BE2C (cell line): Measurements from ENCODE around the gene HOXD8.

Experiments used
- DNase-seq: peaks from one replicate; pipeline ENCODE4 v3.0.0-alpha.2; 2020
- H3K27me3 ChIP-seq: fragments of 250-450 bp; sonication (Bioruptor Pico); 2 replicates; pipeline ENCODE4 v1.5.1; 2020; ENCODE audit warnings: mild to moderate bottlenecking
- H3K36me3 ChIP-seq: fragments of 250-450 bp; sonication (Bioruptor Pico); 2 replicates; pipeline ENCODE4 v1.5.1; 2020; ENCODE audit warnings: mild to moderate bottlenecking
- H3K4me1 ChIP-seq: fragments of 250-450 bp; sonication (Bioruptor Pico); 2 replicates; pipeline ENCODE4 v1.5.1; 2020
- H3K4me3 ChIP-seq: 2 replicates; pipeline ENCODE4 v1.5.1; 2011; ENCODE audit warnings: low read depth, low read length
- H3K9me3 ChIP-seq: fragments of 250-450 bp; sonication (Bioruptor Pico); 2 replicates; pipeline ENCODE4 v1.5.1; 2020
- TF ChIP-seq, protein P1 (sequence below): IDR thresholded peaks from 2 replicates; pipeline ENCODE4 v1.5.1; 2012; ENCODE audit warnings: mild to moderate bottlenecking, low read depth, low read length

The HOXD8 gene

DNA sequence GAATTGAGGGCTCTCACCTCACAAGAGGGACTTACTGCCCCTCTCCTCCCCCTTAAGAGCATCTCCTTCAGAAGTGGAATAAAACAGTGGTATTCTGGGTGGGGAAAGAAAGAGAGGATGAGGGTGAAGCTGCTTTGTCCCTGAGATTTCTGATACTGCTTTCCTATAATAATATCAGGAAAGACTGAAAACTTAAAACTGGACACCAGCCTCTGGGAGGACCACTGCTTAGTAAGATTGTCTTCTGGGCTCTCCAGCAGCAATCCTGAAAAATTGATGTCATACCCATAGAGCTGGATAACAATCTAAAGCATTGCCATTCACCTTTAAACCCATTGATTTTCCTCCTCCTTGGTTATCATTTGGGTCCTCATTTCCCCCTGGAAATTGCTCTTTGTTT, 17.1 kb downstream of the HOXD8 start:
- no peak overlapping the region for H3K4me3 ChIP-seq
- no peak for DNase-seq
- no peaks in the 10 kb centered on the region for H3K4me1 ChIP-seq
- TF ChIP-seq, protein P1, sequence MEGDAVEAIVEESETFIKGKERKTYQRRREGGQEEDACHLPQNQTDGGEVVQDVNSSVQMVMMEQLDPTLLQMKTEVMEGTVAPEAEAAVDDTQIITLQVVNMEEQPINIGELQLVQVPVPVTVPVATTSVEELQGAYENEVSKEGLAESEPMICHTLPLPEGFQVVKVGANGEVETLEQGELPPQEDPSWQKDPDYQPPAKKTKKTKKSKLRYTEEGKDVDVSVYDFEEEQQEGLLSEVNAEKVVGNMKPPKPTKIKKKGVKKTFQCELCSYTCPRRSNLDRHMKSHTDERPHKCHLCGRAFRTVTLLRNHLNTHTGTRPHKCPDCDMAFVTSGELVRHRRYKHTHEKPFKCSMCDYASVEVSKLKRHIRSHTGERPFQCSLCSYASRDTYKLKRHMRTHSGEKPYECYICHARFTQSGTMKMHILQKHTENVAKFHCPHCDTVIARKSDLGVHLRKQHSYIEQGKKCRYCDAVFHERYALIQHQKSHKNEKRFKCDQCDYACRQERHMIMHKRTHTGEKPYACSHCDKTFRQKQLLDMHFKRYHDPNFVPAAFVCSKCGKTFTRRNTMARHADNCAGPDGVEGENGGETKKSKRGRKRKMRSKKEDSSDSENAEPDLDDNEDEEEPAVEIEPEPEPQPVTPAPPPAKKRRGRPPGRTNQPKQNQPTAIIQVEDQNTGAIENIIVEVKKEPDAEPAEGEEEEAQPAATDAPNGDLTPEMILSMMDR = no peak
- no peaks in the 10 kb centered on the region for H3K9me3 ChIP-seq
- H3K36me3 ChIP-seq = no peaks in the 10 kb centered on the region
- H3K27me3 ChIP-seq = no peaks in the 10 kb centered on the region

DNA sequence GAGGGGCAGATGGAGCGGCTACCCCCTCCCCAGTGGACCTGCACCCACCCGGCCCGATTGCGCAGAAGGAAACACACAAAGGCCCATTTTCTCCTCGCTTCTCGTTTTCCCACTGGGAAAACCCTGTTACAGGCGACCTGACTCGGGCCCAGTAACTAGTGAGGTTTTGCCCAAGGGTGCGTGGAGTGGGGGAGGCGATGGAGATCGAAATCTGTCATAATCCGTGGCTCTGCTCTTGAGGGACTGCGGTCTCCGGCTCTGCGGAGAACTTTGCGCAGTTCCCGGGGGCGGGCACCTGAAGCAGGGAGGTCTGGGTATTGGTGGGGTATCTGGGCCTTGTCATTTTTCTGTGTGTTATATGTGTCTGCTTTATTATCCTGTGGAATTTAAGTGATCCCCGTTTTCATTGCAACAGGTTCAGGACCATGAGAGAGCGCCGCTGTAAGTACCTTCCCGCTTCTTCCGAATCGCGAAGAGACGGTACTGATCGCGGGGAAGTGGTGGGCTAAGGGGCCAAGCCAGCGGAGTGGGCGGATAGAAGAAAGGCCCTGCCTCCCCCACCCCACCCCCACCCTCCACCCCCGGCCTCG, 17.8 kb downstream of the HOXD8 start:
- H3K4me1 ChIP-seq = no peaks in the 10 kb centered on the region
- H3K27me3 ChIP-seq = no peaks in the 10 kb centered on the region
- no peak for DNase-seq
- no peaks in the 10 kb centered on the region for H3K36me3 ChIP-seq
- TF ChIP-seq, protein P1 = no peak
- H3K9me3 ChIP-seq = no peaks in the 10 kb centered on the region
- H3K4me3 ChIP-seq = no peak overlapping the region

DNA sequence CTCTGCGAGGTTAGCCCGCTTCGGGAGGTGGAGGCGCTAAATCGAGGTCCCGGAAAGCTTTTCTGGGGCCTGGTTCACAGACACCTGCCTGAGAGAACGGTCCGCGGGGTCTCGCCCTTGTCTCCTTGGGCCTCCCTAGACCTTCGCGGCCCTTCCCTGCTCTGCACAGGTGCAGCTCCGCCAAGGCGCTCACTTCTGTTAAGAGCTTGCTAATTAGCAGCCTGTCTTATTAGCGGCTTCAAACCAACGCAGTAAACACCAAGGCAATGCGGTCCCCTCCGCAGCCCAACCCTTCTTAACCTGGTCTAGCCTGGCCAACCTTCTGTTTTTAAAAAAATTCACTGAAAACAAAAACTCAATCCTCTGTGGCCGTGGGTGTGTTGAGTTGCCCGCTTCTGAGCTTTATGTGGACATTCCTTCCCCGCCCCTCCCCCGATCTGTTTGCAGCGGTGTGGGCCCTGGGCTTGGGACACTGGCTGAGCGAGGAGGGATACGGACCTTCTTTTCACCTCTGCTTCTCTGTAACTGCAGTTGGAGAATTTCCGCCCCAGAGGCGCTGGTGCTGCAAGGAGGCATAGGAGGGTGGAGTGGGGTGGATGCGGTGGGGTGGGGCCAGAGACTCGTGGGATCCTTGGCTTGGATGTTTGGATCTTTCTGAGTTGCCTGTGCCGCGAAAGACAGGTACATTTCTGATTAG, 18.4 kb downstream of the HOXD8 start:
- Histone ChIP-seq H3K27me3 (no peaks in the 10 kb centered on the region), H3K9me3 (no peaks in the 10 kb centered on the region), H3K4me1 (no peaks in the 10 kb centered on the region), H3K36me3 (no peaks in the 10 kb centered on the region), H3K4me3 (no peak overlapping the region)
- TF ChIP-seq, protein P1 = no peak
- no peak for DNase-seq

DNA sequence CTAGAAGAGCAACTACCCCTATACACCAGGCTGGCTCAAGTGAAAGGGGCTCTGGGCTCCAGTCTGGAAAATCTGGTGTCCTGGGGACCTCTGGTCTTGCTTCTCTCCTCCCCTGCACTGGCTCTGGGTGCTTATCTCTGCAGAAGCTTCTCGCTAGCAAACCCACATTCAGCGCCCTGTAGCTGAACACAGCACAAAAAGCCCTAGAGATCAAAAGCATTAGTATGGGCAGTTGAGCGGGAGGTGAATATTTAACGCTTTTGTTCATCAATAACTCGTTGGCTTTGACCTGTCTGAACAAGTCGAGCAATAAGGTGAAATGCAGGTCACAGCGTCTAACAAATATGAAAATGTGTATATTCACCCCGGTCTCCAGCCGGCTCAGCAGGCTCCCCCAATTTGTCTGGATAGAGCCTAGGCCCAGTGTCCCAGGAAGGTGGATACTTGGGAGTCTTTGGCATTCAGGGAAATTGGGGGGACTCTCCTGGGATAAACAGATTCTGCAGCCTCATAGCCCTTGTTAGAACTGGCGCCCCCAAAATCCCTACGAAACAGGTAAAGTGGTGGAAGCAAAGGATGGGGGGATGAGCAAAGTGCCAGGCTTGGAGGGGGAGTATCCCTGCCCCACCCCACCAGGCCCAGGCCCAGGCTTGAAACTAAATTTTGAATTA, 19.4 kb downstream of the HOXD8 start:
- TF ChIP-seq, protein P1 = no peak

DNA sequence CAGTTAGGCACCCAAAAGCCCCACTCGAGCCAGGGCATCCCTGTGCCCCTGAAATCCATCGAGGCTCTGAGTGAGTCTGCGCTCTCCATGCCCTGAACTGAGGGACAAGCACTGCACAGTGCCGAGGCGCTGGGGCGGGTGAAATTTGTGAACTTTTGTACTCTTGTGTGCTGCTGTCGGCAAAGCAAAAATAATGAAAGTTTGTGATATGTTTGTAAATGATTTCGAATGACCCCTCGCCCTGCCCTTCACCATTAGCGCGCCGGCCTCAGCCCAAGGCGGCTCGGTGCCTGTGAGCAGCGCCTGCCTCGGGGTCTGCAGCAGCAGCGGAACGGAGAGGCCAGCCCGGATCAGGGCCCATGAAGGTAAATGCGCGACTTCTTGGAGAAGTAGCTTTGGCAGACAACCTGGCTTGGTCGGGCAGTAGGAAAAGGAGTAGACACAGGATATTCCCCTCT, 20.0 kb downstream of the HOXD8 start:
- no peaks in the 10 kb centered on the region for H3K4me1 ChIP-seq
- H3K4me3 ChIP-seq = no peak overlapping the region
- H3K9me3 ChIP-seq = no peaks in the 10 kb centered on the region
- TF ChIP-seq, protein P1 = no peak
- H3K36me3 ChIP-seq = no peaks in the 10 kb centered on the region
- DNase-seq = no peak
- no peaks in the 10 kb centered on the region for H3K27me3 ChIP-seq

More for the DNA sequence above, 19.4 kb downstream of the HOXD8 start:
- no peaks in the 10 kb centered on the region for H3K4me1 ChIP-seq
- H3K4me3 ChIP-seq = no peak overlapping the region
- H3K27me3 ChIP-seq = no peaks in the 10 kb centered on the region
- no peaks in the 10 kb centered on the region for H3K36me3 ChIP-seq
- no peaks in the 10 kb centered on the region for H3K9me3 ChIP-seq
- DNase-seq = no peak

DNA sequence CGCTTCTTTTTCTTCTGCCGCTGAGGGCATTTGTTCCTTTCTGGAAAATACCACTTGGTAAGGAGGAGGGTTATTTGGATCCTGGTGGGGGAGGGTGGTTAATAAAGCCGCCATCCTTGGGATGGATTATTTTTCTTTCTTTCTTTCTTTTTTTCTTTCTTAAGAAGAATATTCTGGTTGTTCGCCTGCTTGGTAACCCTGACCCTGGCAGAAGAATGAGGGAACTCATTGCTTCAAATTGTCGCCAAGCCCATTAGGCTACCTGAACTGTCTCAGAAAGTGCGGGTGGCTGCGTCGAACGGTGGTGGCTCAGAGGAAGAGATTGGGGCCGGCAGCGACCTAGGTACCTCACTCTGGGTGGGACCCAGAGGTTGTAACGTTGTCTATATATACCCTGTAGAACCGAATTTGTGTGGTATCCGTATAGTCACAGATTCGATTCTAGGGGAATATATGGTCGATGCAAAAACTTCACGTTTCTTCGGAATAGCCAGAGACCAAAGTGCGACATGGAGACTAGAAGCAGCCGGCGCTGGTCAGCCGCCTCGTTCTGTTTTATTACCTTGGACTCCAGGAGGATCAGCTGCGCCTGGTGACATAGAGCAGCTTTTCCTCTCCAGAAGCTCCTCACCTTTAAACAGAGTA, 20.6 kb downstream of the HOXD8 start:
- no peaks in the 10 kb centered on the region for H3K27me3 ChIP-seq
- no peak for DNase-seq
- no peak overlapping the region for H3K4me3 ChIP-seq

More for the DNA sequence above, 20.6 kb downstream of the HOXD8 start:
- Histone ChIP-seq H3K4me1 (no peaks in the 10 kb centered on the region), H3K9me3 (no peaks in the 10 kb centered on the region), H3K36me3 (no peaks in the 10 kb centered on the region)
- TF ChIP-seq, protein P1 = no peak
